Gastroesophageal sphincter (tissue), 4 donors: ENCODE data around the gene HOXA6. TPM values are rescaled to one million over a fixed set of nuclear protein-coding genes. Genes with fewer than 3 reads are reported as not detected.

ENCODE experiments used
- ATAC-seq: fragments of 150-250 bp; one replicate; pipeline ENCODE4 v1.9.1; 2016; ENCODE audit warnings: mild to moderate bottlenecking, moderate library complexity
- H3K27ac ChIP-seq, 4 donors: fragments of 200-600 bp; sonication (generic) in 3 of 4; 1 replicate in 3 of 4; 2 replicates in 1 of 4; pipeline ENCODE4 v1.5.1; 2016 to 2019
- H3K27me3 ChIP-seq: fragments of 200-600 bp; sonication (generic); one replicate; pipeline ENCODE4 v1.5.1; 2019
- H3K36me3 ChIP-seq, 2 donors: fragments of 200-600 bp; sonication (generic); one replicate each; pipeline ENCODE4 v1.5.1; 2019; ENCODE audit warnings: control low read depth in 1 of 2
- H3K4me1 ChIP-seq, 3 donors: fragments of 200-600 bp; sonication (generic); 1 replicate in 2 of 3; 2 replicates in 1 of 3; pipeline ENCODE4 v1.5.1; 2016 to 2019; ENCODE audit warnings: control low read depth in 2 of 3
- H3K4me3 ChIP-seq, 2 donors: fragments of 200-600 bp; sonication (generic); one replicate each; pipeline ENCODE4 v1.5.1; 2019; ENCODE audit warnings: mild to moderate bottlenecking in 1 of 2, moderate library complexity in 1 of 2
- H3K9me3 ChIP-seq, 3 donors: fragments of 200-600 bp; sonication (generic); one replicate each; pipeline ENCODE4 v1.5.1; 2017 to 2019; ENCODE audit warnings: control low read depth in 2 of 3
- EP300 ChIP-seq: sonication (generic); formaldehyde crosslinking; IDR thresholded peaks from one replicate; pipeline ENCODE4 v1.6.1; 2017; ENCODE audit warnings: antibody characterized with exemption, mild to moderate bottlenecking
- POLR2A ChIP-seq, 2 donors: fragments of 450-650 bp; IDR thresholded peaks; one replicate each; pipeline ENCODE4 v1.6.1; 2017; ENCODE audit warnings: antibody characterized with exemption in 2 of 2, mild to moderate bottlenecking in 2 of 2, moderate library complexity in 1 of 2
- POLR2AphosphoS5 ChIP-seq: sonication (generic); formaldehyde crosslinking; IDR thresholded peaks from one replicate; pipeline ENCODE4 v1.6.1; 2017; ENCODE audit warnings: antibody characterized with exemption
- WGBS, 2 donors: methylation state at CpG; one replicate each; pipeline ENCODE4 v1.1.5; 2018; ENCODE audit warnings: low coverage in 1 of 2; 5-methylcytosine and 5-hydroxymethylcytosine counted together
- total RNA-seq, 4 donors: library from RNA; depleted of rRNA; stranded (reverse); fragments of >200 nt; gene quantifications; one replicate each; pipeline ENCODE4 v1.1.0, GENCODE V29; 2016
- TF ChIP-seq, protein P1 (sequence below), 4 experiments: fragments of 200-600 bp in 2 of 4; fragments of 450-650 bp in 2 of 4; sonication (generic) in 1 of 4; IDR thresholded peaks; one replicate each; pipeline ENCODE4 v1.5.1; 2017 to 2019; ENCODE audit warnings: antibody characterized with exemption in 4 of 4, mild to moderate bottlenecking in 2 of 4, moderate library complexity in 2 of 4

The HOXA6 gene
- total RNA-seq, 4 donors from 2014 or later: 0.46 to 12.7 TPM; not detected in 2

- WGBS, 2 donors: 40 to 64% methylated on average over 1 of the region's 1 CpG
- Histone ChIP-seq H3K4me3 (peak overlapping the region; percentile 31 to 94), H3K9me3 (no peaks in the 10 kb centered on the region), H3K4me1 (peaks cover 12 to 76% (median 12%) of the 10 kb centered on the region in 3 donors), H3K36me3 (no peaks in the 10 kb centered on the region), H3K27ac (peak overlapping the region; percentile 90 to 100 (median 98)), H3K27me3 (no peaks in the 10 kb centered on the region)
- no peak for ATAC-seq
- TF ChIP-seq POLR2A (IDR thresholded peaks at IDR 0.05): no peak
- TF ChIP-seq, protein P1, sequence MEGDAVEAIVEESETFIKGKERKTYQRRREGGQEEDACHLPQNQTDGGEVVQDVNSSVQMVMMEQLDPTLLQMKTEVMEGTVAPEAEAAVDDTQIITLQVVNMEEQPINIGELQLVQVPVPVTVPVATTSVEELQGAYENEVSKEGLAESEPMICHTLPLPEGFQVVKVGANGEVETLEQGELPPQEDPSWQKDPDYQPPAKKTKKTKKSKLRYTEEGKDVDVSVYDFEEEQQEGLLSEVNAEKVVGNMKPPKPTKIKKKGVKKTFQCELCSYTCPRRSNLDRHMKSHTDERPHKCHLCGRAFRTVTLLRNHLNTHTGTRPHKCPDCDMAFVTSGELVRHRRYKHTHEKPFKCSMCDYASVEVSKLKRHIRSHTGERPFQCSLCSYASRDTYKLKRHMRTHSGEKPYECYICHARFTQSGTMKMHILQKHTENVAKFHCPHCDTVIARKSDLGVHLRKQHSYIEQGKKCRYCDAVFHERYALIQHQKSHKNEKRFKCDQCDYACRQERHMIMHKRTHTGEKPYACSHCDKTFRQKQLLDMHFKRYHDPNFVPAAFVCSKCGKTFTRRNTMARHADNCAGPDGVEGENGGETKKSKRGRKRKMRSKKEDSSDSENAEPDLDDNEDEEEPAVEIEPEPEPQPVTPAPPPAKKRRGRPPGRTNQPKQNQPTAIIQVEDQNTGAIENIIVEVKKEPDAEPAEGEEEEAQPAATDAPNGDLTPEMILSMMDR (IDR thresholded peaks at IDR 0.05): no peak
- no peak for TF ChIP-seq POLR2AphosphoS5
- TF ChIP-seq EP300: no peak
Observed at GRCh38 chr7:27138472-27138871, 9.1 kb downstream of the HOXA6 start.

DNA sequence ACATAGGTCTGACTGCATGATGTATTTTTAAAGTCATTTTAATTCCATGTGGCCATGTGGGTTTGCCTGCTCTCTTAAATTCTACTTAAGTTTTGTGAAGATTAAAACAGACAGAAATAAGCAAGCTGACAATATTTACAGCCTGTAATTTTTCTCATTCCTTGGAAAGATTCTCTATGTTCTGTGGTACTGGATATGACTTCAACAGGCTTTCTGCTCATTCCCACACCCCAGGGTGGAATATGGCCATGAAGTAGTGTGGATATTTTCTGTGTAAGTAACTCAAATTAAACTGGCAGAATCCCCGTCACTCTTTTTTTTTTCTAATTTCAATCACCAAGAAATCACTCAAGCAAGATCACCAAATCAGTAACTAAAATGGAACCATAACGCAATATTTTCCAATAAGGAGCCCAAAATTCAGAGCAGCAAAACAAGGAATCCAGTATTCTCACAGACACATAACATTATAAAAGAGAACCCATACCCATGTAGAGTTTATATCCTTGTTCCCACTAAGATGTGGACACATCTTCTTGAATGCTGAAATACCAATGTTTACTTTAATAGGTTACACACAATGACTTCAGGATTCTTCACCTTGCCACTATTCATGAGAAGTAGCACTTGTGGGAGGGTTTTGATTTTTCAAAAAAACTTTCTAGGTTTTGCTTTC is 9.8 kb downstream of the HOXA6 start:
- WGBS, 2 donors: 47 to 63% methylated on average over 2 of the region's 2 CpGs
- H3K9me3 ChIP-seq: no peaks in the 10 kb centered on the region
- TF ChIP-seq EP300: no peak
- peak; percentile 45 for TF ChIP-seq POLR2AphosphoS5
- H3K27me3 ChIP-seq: no peaks in the 10 kb centered on the region
- H3K4me3 ChIP-seq: no peak overlapping the region
- no peak for ATAC-seq
- peak overlapping the region; percentile 90 to 100 (median 98) for H3K27ac ChIP-seq
- peaks cover 12 to 83% (median 12%) of the 10 kb centered on the region in 3 donors for H3K4me1 ChIP-seq
- H3K36me3 ChIP-seq: no peaks in the 10 kb centered on the region

- H3K36me3 ChIP-seq: no peaks in the 10 kb centered on the region
- no peaks in the 10 kb centered on the region for H3K27me3 ChIP-seq
- 0 to 7% methylated on average over 2 of the region's 2 CpGs for WGBS, 2 donors
- TF ChIP-seq, protein P1 (IDR thresholded peaks at IDR 0.05): no peak
- TF ChIP-seq EP300: no peak
- no peak for TF ChIP-seq POLR2A (IDR thresholded peaks at IDR 0.05)
- TF ChIP-seq POLR2AphosphoS5: peak; percentile 54
- H3K9me3 ChIP-seq: no peaks in the 10 kb centered on the region
- peak; percentile 16 for ATAC-seq
- H3K27ac ChIP-seq: peak overlapping the region; percentile 58 to 99 (median 86)
- H3K4me3 ChIP-seq: no peak overlapping the region
- H3K4me1 ChIP-seq: peaks cover 15 to 88% (median 16%) of the 10 kb centered on the region in 3 donors
Observed at GRCh38 chr7:27134392-27134791, 13.2 kb downstream of the HOXA6 start.

DNA sequence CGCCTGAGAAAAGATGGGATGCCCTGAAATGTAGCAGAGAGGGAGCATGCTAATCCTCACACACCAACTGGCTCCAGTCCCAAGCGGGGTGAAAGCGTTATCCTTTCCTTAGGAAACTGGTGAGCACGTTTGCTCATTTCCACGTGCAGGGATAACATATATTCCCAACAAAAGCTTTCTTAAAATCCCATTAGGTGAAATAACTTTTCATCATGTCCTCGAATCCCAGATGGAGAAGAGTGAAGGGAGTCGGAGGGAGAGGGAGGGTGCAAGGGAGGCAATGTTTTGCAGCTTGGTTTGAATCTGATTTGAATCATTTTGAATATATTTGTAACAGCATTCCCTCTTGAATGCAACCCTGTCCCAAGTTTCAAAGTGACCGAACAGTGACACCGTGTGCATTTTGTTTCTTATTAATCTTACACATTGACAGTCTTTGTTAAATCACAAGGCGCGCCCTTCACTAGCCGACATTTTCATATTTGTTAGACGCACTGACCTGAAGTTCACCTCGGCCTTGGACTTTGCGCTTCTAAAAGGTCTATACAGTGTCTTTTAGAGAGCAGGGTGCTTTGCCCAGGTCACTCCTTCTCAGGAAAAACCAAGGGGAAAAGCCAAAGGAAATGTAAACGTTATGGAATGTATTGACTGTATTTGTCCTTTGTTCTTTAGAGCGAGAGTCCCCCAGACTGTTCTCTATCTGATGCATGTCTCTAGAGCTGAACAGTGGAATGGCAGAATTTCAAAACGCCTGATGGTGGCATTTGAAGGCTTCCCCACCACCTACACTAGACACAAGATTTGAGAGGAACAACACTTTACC is 14.0 kb downstream of the HOXA6 start:
- H3K27ac ChIP-seq: peak overlapping the region; percentile 58 to 99 (median 86)
- H3K9me3 ChIP-seq: no peaks in the 10 kb centered on the region
- WGBS, 2 donors: 46% methylated on average over 18 of the region's 18 CpGs
- H3K27me3 ChIP-seq: no peaks in the 10 kb centered on the region
- no peaks in the 10 kb centered on the region for H3K36me3 ChIP-seq
- H3K4me3 ChIP-seq: no peak overlapping the region
- peaks cover 17 to 88% (median 19%) of the 10 kb centered on the region in 3 donors for H3K4me1 ChIP-seq
- TF ChIP-seq, protein P1 (IDR thresholded peaks at IDR 0.05): no peak
- TF ChIP-seq POLR2AphosphoS5 (no peak), POLR2A (IDR thresholded peaks at IDR 0.05) (no peak)
- ATAC-seq: no peak

DNA sequence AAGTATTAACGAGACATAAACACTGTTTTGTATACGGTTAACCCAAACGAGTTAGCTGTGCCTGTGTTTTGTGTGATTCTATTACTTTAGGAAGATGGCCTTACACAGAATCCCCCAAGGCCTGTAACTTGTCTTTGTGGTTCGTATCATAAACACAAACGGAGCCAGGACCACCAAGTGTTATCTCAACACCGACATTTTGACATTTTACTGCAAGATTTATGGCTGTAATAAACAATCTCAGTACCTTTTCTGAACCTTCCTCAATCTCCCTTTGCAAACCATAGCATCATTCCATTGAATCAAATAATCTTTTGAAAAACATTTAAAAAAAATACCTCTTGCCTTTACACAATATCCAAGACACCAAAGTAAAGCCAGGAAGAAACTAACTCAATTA is 14.6 kb downstream of the HOXA6 start:
- Histone ChIP-seq H3K9me3 (no peaks in the 10 kb centered on the region), H3K27me3 (no peaks in the 10 kb centered on the region), H3K4me3 (no peak overlapping the region), H3K36me3 (no peaks in the 10 kb centered on the region), H3K27ac (peak overlapping the region; percentile 31 to 99 (median 86)), H3K4me1 (peaks cover 19 to 88% (median 23%) of the 10 kb centered on the region in 3 donors)
- 35 to 65% methylated on average over 5 to 6 of the region's 6 CpGs for WGBS, 2 donors
- no peak for ATAC-seq
- TF ChIP-seq POLR2AphosphoS5 (no peak), EP300 (no peak), POLR2A (IDR thresholded peaks at IDR 0.05) (no peak)
- TF ChIP-seq, protein P1 (IDR thresholded peaks at IDR 0.05): no peak
